Neutrophil (primary cell): Measurements from ENCODE around the gene CSNK1D.

Source experiments
- H3K27ac ChIP-seq: fragments of 200-600 bp; sonication (generic); 2 replicates; pipeline ENCODE4 v1.5.1; 2016; ENCODE audit warnings: mild to moderate bottlenecking, moderate library complexity
- H3K27me3 ChIP-seq: fragments of 200-600 bp; sonication (generic); 2 replicates; pipeline ENCODE4 v1.6.0; 2016; ENCODE audit warnings: mild to moderate bottlenecking
- H3K36me3 ChIP-seq: fragments of 200-600 bp; sonication (generic); 2 replicates; pipeline ENCODE4 v1.5.1; 2017
- H3K4me1 ChIP-seq, 2 experiments: fragments of 200-600 bp in 1 of 2; sonication (generic) in 1 of 2; 1 replicate in 1 of 2; 2 replicates in 1 of 2; pipeline versions ENCODE4 v1.5.1 to v1.6.1; 2013 to 2016; ENCODE audit warnings: low read depth in 1 of 2, low read length in 1 of 2, mild to moderate bottlenecking in 1 of 2, moderate library complexity in 1 of 2; ENCODE audit not compliant: control insufficient read depth in 1 of 2, insufficient read depth in 1 of 2
- H3K4me3 ChIP-seq, 2 experiments: fragments of 200-600 bp in 1 of 2; sonication (generic) in 1 of 2; 1 replicate in 1 of 2; 2 replicates in 1 of 2; pipeline ENCODE4 v1.5.1; 2013 to 2016; ENCODE audit warnings: low read depth in 1 of 2, low read length in 1 of 2, mild to moderate bottlenecking in 1 of 2, moderate library complexity in 1 of 2
- H3K9me3 ChIP-seq: fragments of 200-600 bp; sonication (generic); 2 replicates; pipeline ENCODE4 v1.5.1; 2016
- CTCF ChIP-seq: fragments of 200-600 bp; sonication (generic); IDR thresholded peaks from 2 replicates; pipeline ENCODE4 v1.5.1; 2016; ENCODE audit warnings: antibody characterized with exemption

Gene CSNK1D

DNA sequence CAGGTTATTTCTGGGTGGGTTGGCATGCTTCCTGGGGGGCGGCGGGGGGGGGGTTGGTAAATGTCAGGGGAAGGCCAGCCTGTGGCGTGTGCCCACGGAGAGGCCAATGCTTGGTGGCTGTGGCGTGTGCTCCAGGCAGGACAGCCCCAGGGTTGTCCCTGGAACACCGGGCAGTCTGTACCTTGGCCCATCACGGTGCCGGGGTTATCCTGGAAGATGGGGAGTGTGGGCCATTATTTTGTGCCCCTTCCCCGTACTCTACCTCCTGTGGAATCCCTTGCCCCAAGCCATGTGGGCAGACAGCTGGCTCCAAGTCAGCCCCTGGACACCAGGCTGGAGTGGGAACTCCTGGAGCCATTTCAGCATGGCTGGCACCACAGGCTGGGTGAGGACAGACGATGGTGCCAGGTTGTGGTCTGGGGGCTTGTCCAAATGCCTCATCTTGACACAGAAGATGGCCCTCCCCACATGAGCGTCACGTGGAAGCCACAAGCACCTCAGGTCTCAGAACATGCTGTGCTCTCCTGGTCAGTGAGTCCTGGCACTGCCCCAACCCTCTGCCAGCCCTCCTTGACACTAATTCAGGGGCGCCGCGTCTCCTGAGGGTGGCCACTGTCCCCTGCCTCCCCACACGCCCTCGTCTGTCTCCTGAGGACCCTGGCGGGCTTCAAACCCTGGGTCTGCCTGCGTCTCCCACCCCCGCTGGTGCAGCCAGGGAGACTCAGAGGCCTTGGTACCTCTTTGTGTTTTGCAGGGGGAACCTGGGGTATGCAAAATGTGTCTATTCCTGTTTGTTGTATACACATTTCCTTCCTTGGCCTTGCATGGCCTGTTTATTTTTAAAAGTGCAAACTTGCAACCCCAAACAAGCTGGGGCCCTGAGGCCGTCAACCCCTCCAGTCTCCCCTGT is 40.4 kb downstream of the CSNK1D start:
- Histone ChIP-seq H3K27me3 (no peaks in the 10 kb centered on the region), H3K4me3 (peak overlapping the region; percentile 45 to 99), H3K36me3 (peaks cover 76% of the 10 kb centered on the region), H3K27ac (peak overlapping the region; percentile 100), H3K9me3 (no peaks in the 10 kb centered on the region), H3K4me1 (peaks cover 71 to 75% of the 10 kb centered on the region in 2 experiments)
- no peak for TF ChIP-seq CTCF

GRCh38 chr17:82232322-82232820 is 41.1 kb downstream of the CSNK1D start:
- Histone ChIP-seq H3K4me3 (peak overlapping the region; percentile 98 to 99), H3K27me3 (no peaks in the 10 kb centered on the region), H3K36me3 (peaks cover 69% of the 10 kb centered on the region), H3K4me1 (peaks cover 71 to 75% of the 10 kb centered on the region in 2 experiments), H3K27ac (peak overlapping the region; percentile 100), H3K9me3 (no peaks in the 10 kb centered on the region)
- no peak for TF ChIP-seq CTCF

DNA sequence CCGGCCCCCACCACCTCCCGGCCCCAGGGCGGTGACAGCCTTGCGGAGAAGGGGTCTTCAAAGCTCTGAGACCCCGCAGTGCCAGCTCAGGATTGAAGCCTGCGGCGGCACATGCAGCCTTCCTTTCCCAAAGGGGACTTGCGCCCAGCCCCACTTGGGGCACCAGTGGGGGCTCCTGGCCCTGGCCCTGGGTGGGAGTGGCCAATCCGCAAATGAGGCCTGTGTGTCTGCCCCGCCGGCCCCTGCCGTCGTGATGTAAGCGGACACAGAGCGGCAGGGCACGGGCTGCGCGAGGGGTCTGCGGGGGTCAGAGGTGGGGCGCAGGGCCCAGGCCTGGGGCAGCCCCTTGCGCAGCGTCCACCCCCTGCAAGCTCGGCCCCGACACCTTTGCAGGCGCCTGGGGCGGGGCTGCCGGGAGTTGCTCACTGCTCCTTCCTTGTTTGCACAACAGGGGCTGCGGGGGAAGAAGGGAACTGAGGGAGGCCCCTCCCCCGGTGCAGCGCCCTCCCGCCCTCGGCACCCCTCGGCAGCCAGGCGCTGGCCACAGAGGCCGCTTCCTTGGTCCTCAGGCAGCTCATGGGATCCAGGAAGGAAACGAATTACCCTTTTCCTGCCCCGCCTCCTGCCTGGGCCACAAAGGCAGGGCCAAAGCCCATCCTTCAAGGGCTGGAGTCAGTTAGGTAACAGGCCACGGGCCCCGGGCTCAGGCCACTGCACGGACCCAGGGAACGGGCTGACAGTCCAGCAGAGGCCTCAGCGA is 41.8 kb downstream of the CSNK1D start:
- H3K36me3 ChIP-seq, result peaks cover 62% of the 10 kb centered on the region
- peak overlapping the region; percentile 100 for H3K27ac ChIP-seq
- H3K4me3 ChIP-seq, result peak overlapping the region; percentile 98 to 99
- no peaks in the 10 kb centered on the region for H3K9me3 ChIP-seq
- no peaks in the 10 kb centered on the region for H3K27me3 ChIP-seq
- TF ChIP-seq CTCF, result peak; percentile 50
- peaks cover 71 to 75% of the 10 kb centered on the region in 2 experiments for H3K4me1 ChIP-seq

DNA sequence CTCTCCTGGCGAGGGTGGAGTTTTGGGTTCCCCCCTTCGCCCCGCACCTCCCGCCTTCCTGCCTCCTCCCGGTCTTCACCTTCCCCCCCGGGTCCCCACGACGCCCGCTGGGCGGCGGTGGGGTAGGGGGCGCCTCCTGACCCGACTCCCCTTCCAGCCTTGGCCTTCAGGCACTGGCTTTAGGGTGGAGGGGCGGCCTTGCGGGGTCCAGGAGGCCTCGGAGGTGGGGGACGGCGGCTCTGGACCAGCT is 42.3 kb downstream of the CSNK1D start:
- no peak for TF ChIP-seq CTCF
- Histone ChIP-seq H3K9me3 (no peaks in the 10 kb centered on the region), H3K36me3 (peaks cover 57% of the 10 kb centered on the region), H3K27me3 (no peaks in the 10 kb centered on the region), H3K27ac (peak overlapping the region; percentile 100), H3K4me1 (peaks cover 71 to 75% of the 10 kb centered on the region in 2 experiments), H3K4me3 (peak overlapping the region; percentile 98 to 99)

- Histone ChIP-seq H3K4me3 (peak overlapping the region; percentile 98 to 99), H3K4me1 (peaks cover 71 to 75% of the 10 kb centered on the region in 2 experiments), H3K27ac (peak overlapping the region; percentile 100), H3K36me3 (peaks cover 53% of the 10 kb centered on the region), H3K27me3 (no peaks in the 10 kb centered on the region), H3K9me3 (no peaks in the 10 kb centered on the region)
- TF ChIP-seq CTCF, result peak; percentile 96
Measured at GRCh38 chr17:82230609-82231311, 42.7 kb downstream of the CSNK1D start.
